ENCODE data around the gene TRABD. TPM values are rescaled to one million over a fixed set of nuclear protein-coding genes. Genes with fewer than 3 reads are reported as not detected.

Gene TRABD
- total RNA-seq, 4 donors from 2014 or later: 35.7 to 78.2 (median 39.1) TPM

DNA sequence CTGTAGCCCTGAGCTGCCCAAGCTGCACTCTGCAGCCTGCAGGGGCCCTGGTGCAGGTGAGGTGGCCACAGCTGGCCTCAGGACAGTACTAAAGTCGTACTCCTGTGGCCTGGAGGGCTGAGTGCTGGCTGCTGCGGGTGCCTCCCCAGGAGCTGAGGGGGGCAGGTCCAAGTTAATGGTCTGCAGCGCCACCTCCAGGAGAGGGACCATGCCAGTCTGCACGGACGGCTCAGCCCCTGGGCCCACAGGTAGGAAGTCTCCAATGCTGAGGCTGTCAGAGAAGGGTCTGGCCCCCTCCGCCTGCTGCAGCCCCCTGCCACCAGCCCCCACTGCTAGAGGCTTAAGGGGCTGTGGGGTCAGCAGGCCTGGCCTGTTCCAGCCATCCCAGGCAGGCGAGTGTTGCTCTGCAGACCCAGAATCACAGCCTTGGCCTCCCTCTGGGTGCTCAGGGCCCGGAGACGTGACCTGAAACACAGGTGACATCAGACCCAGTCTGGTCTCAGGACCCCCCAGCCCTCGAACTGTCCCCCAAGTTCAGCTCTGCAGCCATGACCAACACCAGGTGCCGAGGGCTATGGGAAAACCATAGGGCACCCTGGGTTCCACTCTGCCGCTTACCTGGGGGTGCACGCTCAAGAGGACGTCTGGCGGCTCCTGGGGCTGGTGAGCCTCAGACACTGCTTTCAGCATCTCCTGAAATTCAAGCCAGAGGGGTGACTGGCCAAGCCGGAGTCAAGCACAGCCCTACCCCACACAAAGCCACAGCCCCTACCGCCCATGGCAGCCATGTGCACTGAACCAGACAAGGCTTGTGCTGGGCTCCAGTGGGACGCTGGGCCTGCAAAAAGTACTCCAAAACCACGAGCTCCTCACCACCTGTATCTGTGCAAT lies 35.9 kb downstream of the TRABD start:
- H3K27ac ChIP-seq: no peak overlapping the region
- H3K4me1 ChIP-seq: peaks cover 6% of the 10 kb centered on the region
- no peak overlapping the region for H3K4me3 ChIP-seq
- no peak for DNase-seq (ENCODE audit: low spot score in 2 of 2)
- H3K27me3 ChIP-seq: no peaks in the 10 kb centered on the region
- no peaks in the 10 kb centered on the region for H3K9me3 ChIP-seq
- 100% methylated on average over 1 of the region's 19 CpGs for WGBS
- peaks cover 91% of the 10 kb centered on the region for H3K36me3 ChIP-seq
- no peak for TF ChIP-seq POLR2AphosphoS5 (IDR thresholded peaks at IDR 0.05)
- TF ChIP-seq POLR2A (IDR thresholded peaks at IDR 0.05): no peak
- no peak for TF ChIP-seq EP300 (IDR thresholded peaks at IDR 0.05)
- TF ChIP-seq, protein P1, sequence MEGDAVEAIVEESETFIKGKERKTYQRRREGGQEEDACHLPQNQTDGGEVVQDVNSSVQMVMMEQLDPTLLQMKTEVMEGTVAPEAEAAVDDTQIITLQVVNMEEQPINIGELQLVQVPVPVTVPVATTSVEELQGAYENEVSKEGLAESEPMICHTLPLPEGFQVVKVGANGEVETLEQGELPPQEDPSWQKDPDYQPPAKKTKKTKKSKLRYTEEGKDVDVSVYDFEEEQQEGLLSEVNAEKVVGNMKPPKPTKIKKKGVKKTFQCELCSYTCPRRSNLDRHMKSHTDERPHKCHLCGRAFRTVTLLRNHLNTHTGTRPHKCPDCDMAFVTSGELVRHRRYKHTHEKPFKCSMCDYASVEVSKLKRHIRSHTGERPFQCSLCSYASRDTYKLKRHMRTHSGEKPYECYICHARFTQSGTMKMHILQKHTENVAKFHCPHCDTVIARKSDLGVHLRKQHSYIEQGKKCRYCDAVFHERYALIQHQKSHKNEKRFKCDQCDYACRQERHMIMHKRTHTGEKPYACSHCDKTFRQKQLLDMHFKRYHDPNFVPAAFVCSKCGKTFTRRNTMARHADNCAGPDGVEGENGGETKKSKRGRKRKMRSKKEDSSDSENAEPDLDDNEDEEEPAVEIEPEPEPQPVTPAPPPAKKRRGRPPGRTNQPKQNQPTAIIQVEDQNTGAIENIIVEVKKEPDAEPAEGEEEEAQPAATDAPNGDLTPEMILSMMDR (IDR thresholded peaks at IDR 0.05): no peak

DNA sequence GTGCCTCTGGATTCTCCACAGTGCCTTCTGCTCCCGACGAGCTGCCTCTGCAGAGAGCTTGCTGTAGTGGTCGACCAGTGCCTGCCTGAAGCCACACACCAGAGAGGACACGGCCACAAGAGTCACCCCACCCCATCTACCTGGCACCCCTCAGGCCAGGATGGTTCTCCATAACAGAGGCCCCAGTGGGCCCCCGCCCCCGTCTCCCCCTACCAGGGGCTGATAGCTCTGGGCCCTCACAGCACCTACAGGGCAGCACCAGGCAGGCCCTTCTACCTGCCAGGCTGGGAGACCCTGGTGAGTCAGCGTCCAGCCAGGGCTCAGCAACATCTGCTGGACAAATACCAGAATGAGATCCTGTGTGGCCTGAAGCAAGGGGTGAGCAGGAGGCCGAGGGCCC lies 36.8 kb downstream of the TRABD start:
- DNase-seq (ENCODE audit: low spot score in 2 of 2): no peak
- Histone ChIP-seq H3K4me3 (no peak overlapping the region), H3K9me3 (no peaks in the 10 kb centered on the region), H3K36me3 (peaks cover 90% of the 10 kb centered on the region), H3K27me3 (no peaks in the 10 kb centered on the region), H3K27ac (no peak overlapping the region), H3K4me1 (peaks cover 6% of the 10 kb centered on the region)
- WGBS: 79% methylated on average over 5 of the region's 8 CpGs
- TF ChIP-seq, protein P1 (IDR thresholded peaks at IDR 0.05): no peak
- TF ChIP-seq POLR2AphosphoS5 (IDR thresholded peaks at IDR 0.05): no peak
- TF ChIP-seq EP300 (IDR thresholded peaks at IDR 0.05): no peak
- TF ChIP-seq POLR2A (IDR thresholded peaks at IDR 0.05): no peak

DNA sequence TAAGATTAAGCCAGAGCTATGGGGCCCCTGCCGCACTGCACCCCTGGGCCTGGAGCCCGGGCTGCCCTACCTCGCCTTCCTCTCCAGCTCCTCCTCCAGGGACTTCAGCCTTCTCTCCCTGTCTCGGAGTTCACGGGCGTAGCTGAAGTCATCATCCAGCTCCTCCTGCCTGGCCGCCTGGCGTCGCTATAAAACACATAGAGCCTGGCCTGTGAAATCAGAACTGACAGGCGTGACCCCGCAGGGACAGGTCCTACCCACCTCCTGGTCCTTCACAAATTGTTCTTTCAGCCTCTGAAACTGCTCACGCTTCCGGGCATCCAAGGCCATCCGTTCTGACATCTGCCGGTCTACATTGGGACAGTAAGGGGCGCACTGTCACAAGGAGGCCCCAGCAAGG lies 38.4 kb downstream of the TRABD start:
- Histone ChIP-seq H3K4me1 (peaks cover 6% of the 10 kb centered on the region), H3K9me3 (no peaks in the 10 kb centered on the region), H3K4me3 (no peak overlapping the region), H3K27ac (no peak overlapping the region), H3K36me3 (peaks cover 87% of the 10 kb centered on the region), H3K27me3 (no peaks in the 10 kb centered on the region)
- no peak for TF ChIP-seq EP300 (IDR thresholded peaks at IDR 0.05)
- TF ChIP-seq, protein P1 (IDR thresholded peaks at IDR 0.05): no peak
- TF ChIP-seq POLR2A (IDR thresholded peaks at IDR 0.05): no peak
- no peak for TF ChIP-seq POLR2AphosphoS5 (IDR thresholded peaks at IDR 0.05)
- no peak for DNase-seq (ENCODE audit: low spot score in 2 of 2)
- WGBS: 95% methylated on average over 12 of the region's 16 CpGs

DNA sequence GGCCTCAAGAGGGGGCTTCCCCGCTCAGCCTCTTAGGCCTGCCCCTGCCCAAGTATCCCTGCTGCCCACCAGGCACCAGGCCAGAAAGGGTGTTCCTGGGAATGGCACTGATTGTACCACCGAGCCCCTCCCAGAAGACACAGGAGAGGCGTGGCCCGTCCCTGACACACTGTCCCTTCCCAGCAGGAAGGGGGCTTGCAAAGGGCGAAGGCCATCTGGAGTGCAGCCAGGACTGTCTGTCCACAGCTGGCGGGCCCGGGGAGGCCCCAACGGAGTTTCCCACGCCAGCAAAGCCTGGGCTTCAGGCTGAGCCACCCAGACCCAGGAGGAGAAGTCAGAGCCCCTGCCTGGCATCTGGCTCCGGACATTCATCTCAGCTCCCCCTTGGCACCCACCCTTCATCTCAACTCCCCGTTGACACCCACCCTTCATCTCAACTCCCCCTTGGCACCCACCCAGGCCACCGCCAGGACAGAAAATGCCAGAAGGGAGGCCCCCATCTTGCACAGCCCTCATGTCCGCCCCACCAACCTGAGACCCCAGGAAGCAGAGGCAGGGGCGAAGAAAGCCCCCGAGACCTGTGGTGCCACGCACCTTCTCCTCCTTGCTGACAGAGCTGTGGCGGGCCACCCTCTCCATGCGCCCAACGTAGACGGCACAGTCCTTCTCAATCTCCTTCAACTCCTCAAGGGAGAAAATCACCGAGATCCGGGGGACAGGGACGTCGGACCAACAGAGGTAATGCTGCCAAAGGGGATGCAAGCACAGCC lies 39.7 kb downstream of the TRABD start:
- WGBS: 95% methylated on average over 13 of the region's 24 CpGs
- Histone ChIP-seq H3K4me3 (no peak overlapping the region), H3K36me3 (peaks cover 86% of the 10 kb centered on the region), H3K27ac (no peak overlapping the region), H3K27me3 (no peaks in the 10 kb centered on the region), H3K9me3 (no peaks in the 10 kb centered on the region), H3K4me1 (no peaks in the 10 kb centered on the region)
- DNase-seq (ENCODE audit: low spot score in 2 of 2): no peak
- TF ChIP-seq POLR2A (IDR thresholded peaks at IDR 0.05): no peak
- TF ChIP-seq POLR2AphosphoS5 (IDR thresholded peaks at IDR 0.05): no peak
- no peak for TF ChIP-seq EP300 (IDR thresholded peaks at IDR 0.05)
- TF ChIP-seq, protein P1 (IDR thresholded peaks at IDR 0.05): no peak
